Mucosa of descending colon (tissue), 3 donors: ENCODE results near the gene SYNM. TPM values are rescaled to one million over a fixed set of nuclear protein-coding genes. Genes with fewer than 3 reads are reported as not detected.

ENCODE experiments used
- ATAC-seq: fragments of 200-7000 bp; cut with Tn5 transposase; one replicate; pipeline ENCODE4 v1.9.1; 2020; ENCODE audit warnings: mild to moderate bottlenecking, moderate library complexity
- DNase-seq, 3 donors: peaks; one replicate each; pipeline ENCODE4 v3.0.0-alpha.2; 2020
- H3K36me3 ChIP-seq: fragments of 200-600 bp; one replicate; pipeline ENCODE4 v1.8.0; 2021; ENCODE audit warnings: low read depth, mild to moderate bottlenecking
- H3K4me1 ChIP-seq: fragments of 200-600 bp; one replicate; pipeline ENCODE4 v1.8.0; 2021; ENCODE audit warnings: low read depth, mild to moderate bottlenecking
- H3K4me3 ChIP-seq: fragments of 200-600 bp; one replicate; pipeline ENCODE4 v1.8.0; 2021; ENCODE audit warnings: mild to moderate bottlenecking
- H3K9me3 ChIP-seq: fragments of 200-600 bp; one replicate; pipeline ENCODE4 v1.8.0; 2021; ENCODE audit warnings: mild to moderate bottlenecking
- CTCF ChIP-seq: fragments of 200-600 bp; IDR thresholded peaks from one replicate; pipeline ENCODE4 v1.8.0; 2022; ENCODE audit warnings: antibody characterized with exemption, mild to moderate bottlenecking
- intact Hi-C, 2 donors: fragments of 100-400 bp; cut with DNase I in 1 of 2; cut with micrococcal nuclease in 1 of 2; formaldehyde crosslinking; loops; one replicate each; pipeline versions ENCODE4 v1.11.0 to v1.11.1; 2022; cut with DNase I, micrococcal nuclease
- total RNA-seq, 3 donors: library from RNA; stranded (reverse); fragmentation: NEBNext Ultra II Directional in 2 of 3; extraction: Animal tissue kit (Norgen Biotek cat#: 25700) in 2 of 3; gene quantifications; one replicate each; pipeline versions ENCODE4 v1.2.1 to v1.2.4, GENCODE V29; 2021 to 2023
- donor health status: DM: no; HTN: no; CAD: no; lungs with moderate emphysema.
- donor health status: DM: no; HTN: no; CAD: no.
- donor health status: DM: no; HTN: yes; CAD: no.

SYNM gene
- total RNA-seq, 3 donors from 2014 or later: 10.9 to 777 (median 37.0) TPM

- DNase-seq: no peak
- Histone ChIP-seq H3K36me3 (no peaks in the 10 kb centered on the region), H3K4me3 (no peak overlapping the region), H3K9me3 (no peaks in the 10 kb centered on the region), H3K4me1 (no peaks in the 10 kb centered on the region)
- TF ChIP-seq CTCF: no peak
- ATAC-seq: no peak
- intact Hi-C loops: no loop called here
These were observed 62.3 kb downstream of the SYNM start for GRCh38 chr15:99167201-99167600.

- H3K4me1 ChIP-seq: no peaks in the 10 kb centered on the region
- ATAC-seq (no peak), DNase-seq (no peak)
- no peaks in the 10 kb centered on the region for H3K9me3 ChIP-seq
- H3K4me3 ChIP-seq: no peak overlapping the region
- intact Hi-C loops: no loop called here
- TF ChIP-seq CTCF: no peak
- H3K36me3 ChIP-seq: no peaks in the 10 kb centered on the region
These were observed 62.8 kb downstream of the SYNM start for GRCh38 chr15:99167640-99168039.

GRCh38 chr15:99168601-99169580 is 64.0 kb downstream of the SYNM start:
- H3K4me3 ChIP-seq: no peak overlapping the region
- no peaks in the 10 kb centered on the region for H3K4me1 ChIP-seq
- ATAC-seq (no peak), DNase-seq (no peak)
- no peaks in the 10 kb centered on the region for H3K9me3 ChIP-seq
- TF ChIP-seq CTCF: no peak
- intact Hi-C loops: no loop called here
- H3K36me3 ChIP-seq: no peaks in the 10 kb centered on the region

- H3K36me3 ChIP-seq: no peaks in the 10 kb centered on the region
These were observed 65.0 kb downstream of the SYNM start for GRCh38 chr15:99169769-99170311.

More at GRCh38 chr15:99169769-99170311, 65.0 kb downstream of the SYNM start:
- intact Hi-C loops: loop anchor here in 1 of 2 donors (10.0 kb wide), 1 partner anchor 65 kb away; the partner anchor contains the start of gene SYNM
- Histone ChIP-seq H3K9me3 (no peaks in the 10 kb centered on the region), H3K4me1 (no peaks in the 10 kb centered on the region), H3K4me3 (no peak overlapping the region)
- no peak for TF ChIP-seq CTCF
- DNase-seq (no peak), ATAC-seq (peak; percentile 26)
